Stimulated activated CD8-positive, alpha-beta memory T cell treated with anti-CD3 and anti-CD28 coated beads, Interleukin-7, amount 100 ng/mL, for 4 hours (primary cell): ENCODE data around the gene IFI27L1.
"Not testable (repeated sequence)": the region's sequence is repeated elsewhere in the genome, so short reads cannot be mapped to it uniquely, and the experiment has no call there.

Experiments used
- DNase-seq, 2 donors: peaks; one replicate each; pipeline ENCODE4 v3.0.0-alpha.2; 2020; ENCODE audit warnings: low read depth in 2 of 2

IFI27L1 gene

DNA sequence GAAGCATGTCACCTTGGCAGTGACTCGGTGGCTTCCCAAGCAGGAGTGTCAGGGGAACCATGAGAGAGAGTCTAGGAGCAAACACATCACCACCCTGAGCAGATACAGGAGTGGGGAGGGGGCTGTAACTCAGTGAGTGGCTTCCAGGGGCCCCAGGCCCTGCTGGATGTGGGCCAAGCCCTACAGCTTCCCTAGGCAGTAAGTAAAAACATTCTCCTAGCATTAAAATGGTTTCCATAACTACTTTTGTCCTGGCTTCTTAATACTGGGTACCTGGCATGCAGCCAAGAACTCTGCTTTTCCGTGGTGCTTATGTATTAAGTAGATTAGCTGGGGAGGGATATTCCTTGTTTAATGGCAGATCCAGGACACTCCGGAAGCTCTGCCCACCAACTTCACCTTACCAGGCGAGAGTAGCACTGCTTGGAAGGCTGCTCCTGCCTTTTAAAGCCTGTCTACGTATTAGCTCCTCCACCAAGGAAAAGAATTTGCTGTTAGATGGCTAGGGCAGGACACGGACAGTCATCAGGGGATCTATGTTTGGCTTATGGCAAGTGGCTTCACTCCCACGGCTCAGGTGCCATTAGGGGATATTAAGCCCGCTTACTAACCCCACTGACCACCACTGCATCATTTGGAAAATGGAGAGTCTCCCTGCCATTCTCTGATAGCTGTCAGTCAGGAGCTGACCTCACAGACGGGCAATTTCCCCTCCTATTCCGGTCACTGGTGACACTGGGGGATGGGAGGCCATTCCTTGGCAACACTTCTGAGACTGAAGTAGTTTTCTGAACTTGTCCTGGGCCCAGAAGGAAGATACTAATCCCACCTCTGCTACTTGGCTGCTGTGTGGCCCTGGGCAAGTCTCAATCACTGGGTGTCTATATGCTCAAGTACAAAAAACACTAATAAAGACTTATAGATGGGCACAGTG lies 32.2 kb upstream of the IFI27L1 start:
- DNase-seq: no peak

DNA sequence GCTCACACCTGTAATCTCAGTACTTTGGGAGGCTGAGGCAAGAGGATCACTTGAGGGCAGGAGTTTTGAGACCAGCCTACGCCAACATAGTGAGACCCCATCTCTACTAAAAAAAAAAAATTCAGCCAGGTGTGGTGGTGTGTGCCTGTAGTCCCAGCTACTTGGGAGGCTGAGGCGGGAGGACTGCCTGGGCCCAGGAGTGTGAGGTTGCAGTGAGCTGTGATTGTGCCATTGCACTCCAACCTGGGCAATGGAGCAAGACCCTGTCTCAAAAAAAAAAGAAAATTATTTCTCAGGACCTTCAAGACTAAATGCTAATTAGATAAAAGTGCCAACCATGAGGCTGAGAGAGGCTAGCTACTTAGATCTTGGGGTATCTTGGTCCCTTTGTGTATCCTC lies 31.5 kb upstream of the IFI27L1 start:
- DNase-seq: no peak

GRCh38 chr14:94050231-94050880 lies 30.8 kb upstream of the IFI27L1 start:
- no peak for DNase-seq

- DNase-seq: no peak
These were observed 30.0 kb upstream of the IFI27L1 start for GRCh38 chr14:94051115-94051514.

DNA sequence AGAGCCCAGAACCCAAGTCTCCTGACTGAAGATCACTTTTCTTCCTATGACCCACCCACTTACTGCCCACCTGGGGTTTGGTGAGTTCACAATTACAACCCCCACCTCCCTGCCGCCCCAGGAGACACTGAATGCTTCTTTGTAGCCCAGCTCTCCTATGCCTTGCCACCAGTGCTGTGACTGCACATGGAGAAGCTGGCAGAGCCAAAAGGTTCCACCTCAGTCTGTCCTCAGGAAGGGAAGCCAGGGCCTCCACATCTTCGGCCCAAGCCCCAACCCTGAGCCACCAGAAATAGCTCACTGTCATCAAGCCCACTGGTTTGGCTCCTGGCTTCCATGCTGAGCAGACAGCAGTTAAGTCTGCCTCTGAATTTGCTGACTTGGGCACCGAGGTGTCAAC lies 29.3 kb upstream of the IFI27L1 start:
- DNase-seq: no peak

DNA sequence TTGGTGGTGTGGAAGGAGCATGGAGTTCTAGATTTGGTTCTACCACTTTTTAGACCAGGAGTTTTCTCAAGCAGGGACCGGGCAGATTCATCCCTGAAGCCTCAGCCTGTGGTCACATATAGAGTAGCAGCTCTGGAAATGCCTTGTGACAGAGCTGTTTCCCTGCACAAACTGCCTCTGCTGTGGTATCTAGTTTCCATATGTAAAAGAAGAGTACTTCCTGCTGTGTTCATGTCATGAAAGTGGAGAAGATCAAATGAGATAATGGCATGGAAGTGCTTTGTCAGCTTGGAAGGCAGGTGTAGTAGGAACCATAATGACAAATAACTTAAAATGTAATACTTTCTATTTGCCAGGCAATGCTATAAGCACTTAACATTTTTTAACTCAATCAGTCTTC lies 28.9 kb upstream of the IFI27L1 start:
- DNase-seq: no peak

GRCh38 chr14:94052662-94053061 lies 28.4 kb upstream of the IFI27L1 start:
- DNase-seq: no peak

DNA sequence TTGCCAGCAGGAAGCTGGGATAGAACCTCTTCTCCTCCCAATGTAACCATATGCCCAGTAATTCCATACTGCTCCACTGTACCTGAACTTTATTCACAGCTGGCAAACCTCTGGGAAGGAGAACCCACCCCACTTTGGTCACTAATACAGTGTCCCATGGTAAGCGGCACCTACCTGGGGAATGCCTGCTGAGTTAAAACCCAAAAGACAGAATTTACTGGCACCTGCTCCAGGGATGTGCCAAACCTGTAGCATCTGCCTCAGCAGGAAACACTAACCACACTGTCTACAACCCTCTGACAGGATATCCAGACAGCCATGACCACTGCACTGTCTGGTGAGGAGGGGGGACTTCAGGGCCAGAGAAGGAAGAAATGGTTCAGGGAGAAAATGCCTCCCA lies 26.7 kb upstream of the IFI27L1 start:
- no peak for DNase-seq

- no peak for DNase-seq
These were observed 26.2 kb upstream of the IFI27L1 start for GRCh38 chr14:94054936-94055335.

DNA sequence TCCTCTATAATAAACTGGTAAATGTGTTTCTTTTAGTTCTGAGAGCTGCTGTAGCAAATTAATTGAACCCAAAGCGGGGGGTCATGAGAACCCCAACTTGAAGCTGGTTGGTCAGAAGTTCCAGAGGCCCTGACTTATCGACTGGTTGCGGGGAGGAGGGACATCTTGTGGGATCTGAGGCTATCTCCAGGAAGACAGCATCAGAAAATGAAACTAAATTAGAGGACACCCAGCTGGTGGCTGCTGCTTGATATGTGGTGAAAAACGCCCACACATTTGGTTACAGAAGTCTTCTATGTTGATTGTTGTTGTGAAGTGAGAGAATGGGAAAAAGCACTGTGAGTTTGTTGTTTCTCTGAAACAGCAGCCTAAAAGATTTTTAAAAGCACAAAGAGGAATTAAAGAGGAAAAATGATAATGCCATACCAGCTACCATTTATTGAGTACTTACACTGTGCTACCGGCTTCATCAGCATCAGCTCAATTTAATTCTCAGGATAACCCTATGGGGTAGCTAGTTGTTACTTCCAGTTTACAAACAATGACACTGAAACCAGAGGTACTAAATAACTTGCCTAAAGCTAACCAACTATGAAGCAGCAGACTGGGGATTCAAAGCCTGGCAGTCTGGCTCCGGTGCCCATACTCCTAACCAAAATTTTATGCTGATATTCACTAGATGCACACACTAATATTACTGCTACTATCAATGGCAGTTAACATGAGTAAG lies 24.4 kb upstream of the IFI27L1 start:
- no peak for DNase-seq

DNA sequence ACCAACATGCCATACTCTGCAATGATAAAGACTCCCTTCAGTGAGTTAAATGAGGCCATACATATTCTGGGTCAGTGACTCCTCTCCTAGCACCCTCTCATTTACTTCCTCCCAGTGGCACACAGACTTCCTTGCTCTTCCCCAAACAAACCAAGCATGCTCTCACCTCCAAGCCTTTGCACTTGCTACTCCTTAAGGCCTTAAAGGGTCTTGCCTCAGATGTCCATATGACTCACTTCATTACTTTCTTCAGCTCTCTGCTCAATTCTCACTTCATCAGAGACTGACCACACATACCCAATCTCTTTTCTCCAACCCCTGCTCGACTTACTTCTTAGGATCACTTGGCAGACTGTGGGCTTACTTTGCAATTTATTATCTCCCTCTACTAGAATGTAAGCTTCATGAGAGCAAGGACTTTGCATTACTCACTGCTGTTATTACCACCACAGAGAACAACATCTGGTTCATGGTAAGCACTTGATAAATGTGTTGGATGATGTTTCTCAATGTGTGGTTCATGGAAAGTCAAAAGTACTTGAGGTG lies 22.9 kb upstream of the IFI27L1 start:
- no peak for DNase-seq

GRCh38 chr14:94058674-94059138 lies 22.4 kb upstream of the IFI27L1 start:
- DNase-seq: no peak

- no peak for DNase-seq
These were observed 21.1 kb upstream of the IFI27L1 start for GRCh38 chr14:94059998-94060397.

DNA sequence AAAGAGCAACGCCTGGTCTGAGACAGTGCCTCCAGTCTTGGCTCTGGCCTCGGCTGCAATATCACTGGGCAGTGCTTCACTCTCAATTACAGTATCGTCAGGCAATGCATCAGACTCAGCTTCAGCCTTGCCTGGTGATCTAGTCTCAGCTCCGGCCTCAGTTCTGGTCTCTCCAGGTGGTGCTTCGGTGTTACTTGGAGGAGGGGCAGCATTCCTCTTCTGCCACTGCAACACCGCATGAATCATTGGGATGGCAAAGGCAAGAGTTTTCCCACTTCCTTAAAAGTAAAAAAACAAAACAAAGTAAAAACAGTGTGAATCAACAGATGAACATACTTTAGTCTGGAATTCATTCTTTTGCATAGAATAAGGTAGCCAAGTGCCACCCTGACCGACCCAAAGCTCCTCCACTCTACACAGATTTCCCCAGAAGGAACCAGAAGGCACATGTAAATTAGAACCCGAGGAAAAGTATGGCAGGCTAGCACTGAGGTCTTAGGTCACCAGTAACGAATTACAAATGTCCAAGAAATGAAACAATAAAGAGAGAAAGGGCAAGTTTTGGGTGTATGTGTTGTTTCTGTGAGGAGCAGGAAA lies 18.7 kb upstream of the IFI27L1 start:
- DNase-seq: no peak

- no peak for DNase-seq
These were observed 14.9 kb upstream of the IFI27L1 start for GRCh38 chr14:94066089-94066676.

DNA sequence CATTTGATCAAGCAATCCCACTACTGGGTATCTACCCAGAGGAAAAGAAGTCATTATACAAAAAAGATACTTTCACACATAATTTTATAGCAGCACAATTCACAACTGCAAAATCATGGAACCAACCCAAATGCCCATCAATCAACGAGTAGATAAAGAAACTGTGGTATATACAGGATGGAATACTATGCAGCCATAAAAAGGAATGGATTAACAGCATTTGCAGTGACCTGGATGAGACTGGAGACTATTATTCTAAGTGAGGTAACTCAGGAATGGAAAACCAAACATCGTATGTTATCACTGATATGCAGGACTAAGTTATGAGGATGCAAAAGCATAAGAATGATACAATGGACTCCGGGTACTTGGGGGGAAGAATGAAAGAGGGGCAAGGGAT lies 9.0 kb upstream of the IFI27L1 start:
- DNase-seq: not testable (repeated sequence)

DNA sequence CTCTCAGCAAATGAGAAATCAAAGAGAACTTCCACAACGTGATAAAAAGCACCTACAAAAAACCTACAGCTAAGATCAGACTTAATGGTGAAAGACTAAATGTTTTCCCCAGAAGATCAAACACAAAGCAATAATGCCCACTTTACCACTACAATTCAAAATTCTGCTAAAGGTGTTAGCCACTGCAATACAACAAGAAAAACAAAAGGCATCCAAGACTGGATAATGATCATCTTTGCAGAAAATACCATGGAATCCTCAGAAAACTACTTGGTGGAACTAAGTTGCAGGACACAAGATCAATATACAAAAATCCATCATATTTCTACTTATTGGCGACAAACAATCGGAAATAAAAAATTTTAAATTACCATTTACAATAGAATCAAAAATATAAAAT lies 6.6 kb upstream of the IFI27L1 start:
- no peak for DNase-seq

GRCh38 chr14:94075008-94075407 lies 6.1 kb upstream of the IFI27L1 start:
- no peak for DNase-seq

DNA sequence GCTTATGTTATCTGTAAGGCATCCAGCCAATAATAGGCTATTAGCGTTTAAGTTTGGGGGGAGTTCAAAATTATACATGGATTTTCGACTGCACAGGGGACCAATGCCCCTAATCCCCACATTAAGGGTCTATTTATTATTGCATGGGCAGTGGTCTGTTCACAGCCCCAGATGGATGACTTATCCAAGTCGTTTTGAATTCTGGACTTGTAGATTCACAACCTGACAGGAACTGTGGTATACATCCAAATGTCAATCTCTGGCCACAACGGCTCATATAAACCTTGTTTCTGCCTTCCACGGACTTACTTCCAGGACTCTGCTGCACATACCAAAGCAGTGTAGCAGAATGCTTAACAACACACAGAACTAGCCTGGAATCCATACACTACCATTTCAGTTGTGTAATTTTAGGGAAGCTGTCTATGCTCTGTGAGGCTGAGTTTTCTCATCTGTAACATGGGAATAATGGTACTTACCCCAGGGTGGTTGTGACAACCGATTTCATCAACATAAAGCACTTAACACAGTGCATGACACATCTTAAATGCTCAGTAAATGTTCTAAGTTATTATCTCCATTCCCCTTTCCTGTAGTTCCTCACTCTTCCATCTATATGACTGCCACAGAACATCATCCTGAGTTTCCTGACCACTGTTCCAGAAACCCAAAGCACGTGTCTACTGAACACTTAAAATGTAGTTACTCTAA lies 3.8 kb upstream of the IFI27L1 start:
- no peak for DNase-seq

DNA sequence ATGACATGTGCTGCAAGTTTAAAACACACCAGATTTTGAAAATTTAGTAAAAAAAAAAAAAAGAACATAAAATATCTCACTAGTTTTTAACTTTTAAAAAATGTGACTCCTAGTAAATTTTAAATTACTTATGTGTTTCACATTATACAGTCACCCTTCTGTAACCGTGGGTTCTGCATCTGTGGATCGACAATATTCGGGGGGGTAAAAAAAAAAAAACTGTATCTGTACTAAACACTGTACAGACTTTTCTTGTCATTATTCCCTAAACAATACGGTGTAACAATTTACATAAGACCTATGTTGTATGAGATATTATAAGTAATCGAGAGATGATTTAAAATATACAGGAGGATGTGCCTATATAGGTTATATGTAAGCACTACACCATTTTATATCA lies 3.3 kb upstream of the IFI27L1 start:
- no peak for DNase-seq
